ENCODE measurements around the gene ZNF746. TPM values are rescaled to one million over a fixed set of nuclear protein-coding genes. Genes with fewer than 3 reads are reported as not detected.

The ZNF746 gene
- total and polyA plus RNA-seq, 2 donors (not counting 1 experiment from before 2014, with no cell fraction given): 5.9 to 21.5 TPM

- H3K4me2 ChIP-seq (ENCODE audit: extremely low read depth, insufficient read depth, low read length): no peak overlapping the region
- no peaks in the 10 kb centered on the region for H3K9me3 ChIP-seq (ENCODE audit: control insufficient read depth, insufficient read depth, low read depth, low read length)
- TF ChIP-seq CTCF (conservative IDR thresholded peaks at IDR 0.05 in 1 of 2, IDR thresholded peaks at IDR 0.05 in 1 of 2; ENCODE audit: low read depth in 1 of 2, low read length in 2 of 2) (no peak), EZH2 (IDR thresholded peaks at IDR 0.05; ENCODE audit: low read length, missing control alignments) (no peak)
- peaks cover 19% of the 10 kb centered on the region for H3K36me3 ChIP-seq (ENCODE audit: control insufficient read depth, insufficient read depth, low read length)
- no peak overlapping the region for H3K4me3 ChIP-seq (replicated peaks in 1 of 4; ENCODE audit: control extremely low read depth in 1 of 4, insufficient read depth in 1 of 4, low read depth in 3 of 4, low read length in 4 of 4)
- H4K20me1 ChIP-seq (ENCODE audit: control insufficient read depth, extremely low read depth, insufficient read depth, low read length): no peaks in the 10 kb centered on the region
- no peaks in the 10 kb centered on the region for H3K27me3 ChIP-seq (ENCODE audit: control insufficient read depth, insufficient read depth, low read length)
- H3K79me2 ChIP-seq (ENCODE audit: control insufficient read depth, insufficient read depth, low read length): no peaks in the 10 kb centered on the region
- H2AFZ ChIP-seq (ENCODE audit: low read length): no peak overlapping the region
- no peak overlapping the region for H3K27ac ChIP-seq (ENCODE audit: insufficient read depth, low read length)
- DNase-seq (ENCODE audit: low read depth in 2 of 2): no peak
- no peak overlapping the region for H3K9ac ChIP-seq (ENCODE audit: insufficient read depth, low read length)
- no peaks in the 10 kb centered on the region for H3K4me1 ChIP-seq (ENCODE audit: control insufficient read depth, extremely low read depth, insufficient read depth, low read length)
Observed at GRCh38 chr7:149478754-149479153, 18.9 kb downstream of the ZNF746 start.

- Histone ChIP-seq H3K4me1 (ENCODE audit: control insufficient read depth, extremely low read depth, insufficient read depth, low read length) (no peaks in the 10 kb centered on the region), H3K4me3 (replicated peaks in 1 of 4; ENCODE audit: control extremely low read depth in 1 of 4, insufficient read depth in 1 of 4, low read depth in 3 of 4, low read length in 4 of 4) (no peak overlapping the region), H3K4me2 (ENCODE audit: extremely low read depth, insufficient read depth, low read length) (no peak overlapping the region), H3K36me3 (ENCODE audit: control insufficient read depth, insufficient read depth, low read length) (peaks cover 24% of the 10 kb centered on the region), H2AFZ (ENCODE audit: low read length) (no peak overlapping the region), H3K9ac (ENCODE audit: insufficient read depth, low read length) (no peak overlapping the region), H3K9me3 (ENCODE audit: control insufficient read depth, insufficient read depth, low read depth, low read length) (no peaks in the 10 kb centered on the region), H3K27me3 (ENCODE audit: control insufficient read depth, insufficient read depth, low read length) (no peaks in the 10 kb centered on the region), H4K20me1 (ENCODE audit: control insufficient read depth, extremely low read depth, insufficient read depth, low read length) (no peaks in the 10 kb centered on the region), H3K79me2 (ENCODE audit: control insufficient read depth, insufficient read depth, low read length) (no peaks in the 10 kb centered on the region), H3K27ac (ENCODE audit: insufficient read depth, low read length) (no peak overlapping the region)
- no peak for DNase-seq (ENCODE audit: low read depth in 2 of 2)
- TF ChIP-seq EZH2 (IDR thresholded peaks at IDR 0.05; ENCODE audit: low read length, missing control alignments) (no peak), CTCF (conservative IDR thresholded peaks at IDR 0.05 in 1 of 2, IDR thresholded peaks at IDR 0.05 in 1 of 2; ENCODE audit: low read depth in 1 of 2, low read length in 2 of 2) (no peak)
Observed at GRCh38 chr7:149477494-149478443, 19.8 kb downstream of the ZNF746 start.

GRCh38 chr7:149476791-149477190 is 20.8 kb downstream of the ZNF746 start:
- Histone ChIP-seq H3K36me3 (ENCODE audit: control insufficient read depth, insufficient read depth, low read length) (peaks cover 24% of the 10 kb centered on the region), H2AFZ (ENCODE audit: low read length) (no peak overlapping the region), H3K4me3 (replicated peaks in 1 of 4; ENCODE audit: control extremely low read depth in 1 of 4, insufficient read depth in 1 of 4, low read depth in 3 of 4, low read length in 4 of 4) (no peak overlapping the region), H4K20me1 (ENCODE audit: control insufficient read depth, extremely low read depth, insufficient read depth, low read length) (no peaks in the 10 kb centered on the region), H3K4me2 (ENCODE audit: extremely low read depth, insufficient read depth, low read length) (no peak overlapping the region), H3K27me3 (ENCODE audit: control insufficient read depth, insufficient read depth, low read length) (no peaks in the 10 kb centered on the region), H3K9me3 (ENCODE audit: control insufficient read depth, insufficient read depth, low read depth, low read length) (no peaks in the 10 kb centered on the region), H3K79me2 (ENCODE audit: control insufficient read depth, insufficient read depth, low read length) (no peaks in the 10 kb centered on the region), H3K9ac (ENCODE audit: insufficient read depth, low read length) (no peak overlapping the region), H3K27ac (ENCODE audit: insufficient read depth, low read length) (no peak overlapping the region), H3K4me1 (ENCODE audit: control insufficient read depth, extremely low read depth, insufficient read depth, low read length) (no peaks in the 10 kb centered on the region)
- TF ChIP-seq EZH2 (IDR thresholded peaks at IDR 0.05; ENCODE audit: low read length, missing control alignments): no peak
- no peak for TF ChIP-seq CTCF (conservative IDR thresholded peaks at IDR 0.05 in 1 of 2, IDR thresholded peaks at IDR 0.05 in 1 of 2; ENCODE audit: low read depth in 1 of 2, low read length in 2 of 2)
- DNase-seq (ENCODE audit: low read depth in 2 of 2): no peak
